Astrocyte (in vitro differentiated cells and primary cell): ENCODE data around the gene KRTAP2-4.

Source experiments
- CTCF ChIP-seq: IDR thresholded peaks from 2 replicates; pipeline ENCODE4 v1.5.1; 2011; ENCODE audit warnings: low read depth, mild to moderate bottlenecking, inconsistent platforms, low read length, moderate library complexity; ENCODE audit not compliant: insufficient read depth
- EZH2 ChIP-seq: IDR thresholded peaks from 2 replicates; pipeline ENCODE4 v1.6.1; 2012; ENCODE audit warnings: mild to moderate bottlenecking, low read length, inconsistent platforms; ENCODE audit not compliant: insufficient read depth

GRCh38 chr17:41054025-41054424 is 11.7 kb downstream of the KRTAP2-4 start:
- TF ChIP-seq CTCF (no peak), EZH2 (no peak)
